ENCODE measurements around the gene RGL1. TPM values are rescaled to one million over a fixed set of nuclear protein-coding genes. Genes with fewer than 3 reads are reported as not detected.
A peak's percentile ranks its signal among the peaks of the same experiment; 100 is the strongest.

RGL1 gene
- total and polyA plus RNA-seq, 2 donors (not counting 1 experiment from before 2014, with no cell fraction given): 16.2 to 21.4 TPM

GRCh38 chr1:183953031-183953430, 148.1 kb downstream of the RGL1 start:
- no peak overlapping the region for H3K27ac ChIP-seq (ENCODE audit: insufficient read depth, low read length)
- H3K4me2 ChIP-seq (ENCODE audit: extremely low read depth, insufficient read depth, low read length): no peak overlapping the region
- DNase-seq (ENCODE audit: low read depth in 2 of 2): peak in 1 of 2 donors; percentile 11
- H3K36me3 ChIP-seq (ENCODE audit: control insufficient read depth, insufficient read depth, low read length): no peaks in the 10 kb centered on the region
- H3K79me2 ChIP-seq (ENCODE audit: control insufficient read depth, insufficient read depth, low read length): no peaks in the 10 kb centered on the region
- H2AFZ ChIP-seq (ENCODE audit: low read length): no peak overlapping the region
- no peaks in the 10 kb centered on the region for H4K20me1 ChIP-seq (ENCODE audit: control insufficient read depth, extremely low read depth, insufficient read depth, low read length)
- no peaks in the 10 kb centered on the region for H3K27me3 ChIP-seq (ENCODE audit: control insufficient read depth, insufficient read depth, low read length)
- no peak overlapping the region for H3K4me3 ChIP-seq (replicated peaks in 1 of 4; ENCODE audit: control extremely low read depth in 1 of 4, insufficient read depth in 1 of 4, low read depth in 3 of 4, low read length in 4 of 4)
- H3K9me3 ChIP-seq (ENCODE audit: control insufficient read depth, insufficient read depth, low read depth, low read length): no peaks in the 10 kb centered on the region
- H3K9ac ChIP-seq (ENCODE audit: insufficient read depth, low read length): no peak overlapping the region
- TF ChIP-seq EZH2 (IDR thresholded peaks at IDR 0.05; ENCODE audit: low read length, missing control alignments) (no peak), CTCF (conservative IDR thresholded peaks at IDR 0.05 in 1 of 2, IDR thresholded peaks at IDR 0.05 in 1 of 2; ENCODE audit: low read depth in 1 of 2, low read length in 2 of 2) (no peak)
- H3K4me1 ChIP-seq (ENCODE audit: control insufficient read depth, extremely low read depth, insufficient read depth, low read length): peaks cover 2% of the 10 kb centered on the region

GRCh38 chr1:183954496-183954895, 149.6 kb downstream of the RGL1 start:
- H3K27ac ChIP-seq (ENCODE audit: insufficient read depth, low read length): no peak overlapping the region
- no peaks in the 10 kb centered on the region for H3K27me3 ChIP-seq (ENCODE audit: control insufficient read depth, insufficient read depth, low read length)
- no peaks in the 10 kb centered on the region for H3K36me3 ChIP-seq (ENCODE audit: control insufficient read depth, insufficient read depth, low read length)
- H2AFZ ChIP-seq (ENCODE audit: low read length): no peak overlapping the region
- peaks cover 2% of the 10 kb centered on the region for H3K4me1 ChIP-seq (ENCODE audit: control insufficient read depth, extremely low read depth, insufficient read depth, low read length)
- TF ChIP-seq CTCF (conservative IDR thresholded peaks at IDR 0.05 in 1 of 2, IDR thresholded peaks at IDR 0.05 in 1 of 2; ENCODE audit: low read depth in 1 of 2, low read length in 2 of 2) (no peak), EZH2 (IDR thresholded peaks at IDR 0.05; ENCODE audit: low read length, missing control alignments) (no peak)
- no peak overlapping the region for H3K4me3 ChIP-seq (replicated peaks in 1 of 4; ENCODE audit: control extremely low read depth in 1 of 4, insufficient read depth in 1 of 4, low read depth in 3 of 4, low read length in 4 of 4)
- H4K20me1 ChIP-seq (ENCODE audit: control insufficient read depth, extremely low read depth, insufficient read depth, low read length): no peaks in the 10 kb centered on the region
- H3K9ac ChIP-seq (ENCODE audit: insufficient read depth, low read length): no peak overlapping the region
- DNase-seq (ENCODE audit: low read depth in 2 of 2): no peak
- no peak overlapping the region for H3K4me2 ChIP-seq (ENCODE audit: extremely low read depth, insufficient read depth, low read length)
- H3K9me3 ChIP-seq (ENCODE audit: control insufficient read depth, insufficient read depth, low read depth, low read length): no peaks in the 10 kb centered on the region
- H3K79me2 ChIP-seq (ENCODE audit: control insufficient read depth, insufficient read depth, low read length): no peaks in the 10 kb centered on the region

GRCh38 chr1:183956559-183957188, 151.8 kb downstream of the RGL1 start:
- Histone ChIP-seq H3K9ac (ENCODE audit: insufficient read depth, low read length) (no peak overlapping the region), H3K9me3 (ENCODE audit: control insufficient read depth, insufficient read depth, low read depth, low read length) (no peaks in the 10 kb centered on the region), H4K20me1 (ENCODE audit: control insufficient read depth, extremely low read depth, insufficient read depth, low read length) (no peaks in the 10 kb centered on the region), H2AFZ (ENCODE audit: low read length) (peak overlapping the region; percentile 19), H3K79me2 (ENCODE audit: control insufficient read depth, insufficient read depth, low read length) (no peaks in the 10 kb centered on the region), H3K4me3 (replicated peaks in 1 of 4; ENCODE audit: control extremely low read depth in 1 of 4, insufficient read depth in 1 of 4, low read depth in 3 of 4, low read length in 4 of 4) (no peak overlapping the region), H3K27me3 (ENCODE audit: control insufficient read depth, insufficient read depth, low read length) (no peaks in the 10 kb centered on the region), H3K4me1 (ENCODE audit: control insufficient read depth, extremely low read depth, insufficient read depth, low read length) (peaks cover 2% of the 10 kb centered on the region), H3K36me3 (ENCODE audit: control insufficient read depth, insufficient read depth, low read length) (no peaks in the 10 kb centered on the region), H3K27ac (ENCODE audit: insufficient read depth, low read length) (no peak overlapping the region), H3K4me2 (ENCODE audit: extremely low read depth, insufficient read depth, low read length) (no peak overlapping the region)
- TF ChIP-seq EZH2 (IDR thresholded peaks at IDR 0.05; ENCODE audit: low read length, missing control alignments): no peak
- TF ChIP-seq CTCF (conservative IDR thresholded peaks at IDR 0.05 in 1 of 2, IDR thresholded peaks at IDR 0.05 in 1 of 2; ENCODE audit: low read depth in 1 of 2, low read length in 2 of 2): peak; percentile 35 to 41
- DNase-seq (ENCODE audit: low read depth in 2 of 2): peak; percentile 72 to 90
